ENCODE data around the gene TWF1. TPM values are rescaled to one million over a fixed set of nuclear protein-coding genes. Genes with fewer than 3 reads are reported as not detected.
"Not testable (repeated sequence)": the region's sequence is repeated elsewhere in the genome, so short reads cannot be mapped to it uniquely, and the experiment has no call there.

Gene TWF1
- total RNA-seq (2014; rRNA removed; shearing (Covaris generic)) = 135 and 203 TPM in 2 replicates

GRCh38 chr12:43805860-43806736, at the start of gene TWF1:
TWF1 (minus strand) TSS chr12:43806317; CDS start chr12:43806245, 72 bp downstream.
- Histone ChIP-seq H3K27ac (peak within 1 kb of the TSS; percentile 95), H3K9me3 (replicated peaks) (no peaks in the 10 kb centered on the region), H3K27me3 (replicated peaks) (no peaks in the 10 kb centered on the region), H3K4me3 (peak within 1 kb of the TSS; percentile 92), H3K4me1 (replicated peaks) (peaks cover 9% of the 10 kb centered on the region), H3K36me3 (peaks cover 34% of the 10 kb centered on the region)
- DNase-seq (ENCODE audit: low read depth in 1 of 2, low spot score in 2 of 2) = peak; percentile 77 to 87

- no peak for DNase-seq (ENCODE audit: low read depth in 1 of 2, low spot score in 2 of 2)
- Histone ChIP-seq H3K27ac (no peak overlapping the region), H3K27me3 (replicated peaks) (no peaks in the 10 kb centered on the region), H3K9me3 (replicated peaks) (no peaks in the 10 kb centered on the region), H3K4me3 (no peak overlapping the region), H3K36me3 (no peaks in the 10 kb centered on the region), H3K4me1 (replicated peaks) (no peaks in the 10 kb centered on the region)
These were observed 46.6 kb upstream of the TWF1 start for GRCh38 chr12:43852744-43853143.

- no peak overlapping the region for H3K4me3 ChIP-seq
- H3K4me1 ChIP-seq (replicated peaks) = no peaks in the 10 kb centered on the region
- no peaks in the 10 kb centered on the region for H3K9me3 ChIP-seq (replicated peaks)
- no peak for DNase-seq (ENCODE audit: low read depth in 1 of 2, low spot score in 2 of 2)
- H3K27ac ChIP-seq = no peak overlapping the region
- no peaks in the 10 kb centered on the region for H3K36me3 ChIP-seq
- no peaks in the 10 kb centered on the region for H3K27me3 ChIP-seq (replicated peaks)
These were observed 42.7 kb upstream of the TWF1 start for GRCh38 chr12:43848786-43849185.

GRCh38 chr12:43848226-43848507, 42.0 kb upstream of the TWF1 start:
- Histone ChIP-seq H3K36me3 (no peaks in the 10 kb centered on the region), H3K27me3 (replicated peaks) (no peaks in the 10 kb centered on the region), H3K9me3 (replicated peaks) (no peaks in the 10 kb centered on the region), H3K4me1 (replicated peaks) (no peaks in the 10 kb centered on the region), H3K27ac (no peak overlapping the region), H3K4me3 (no peak overlapping the region)
- DNase-seq (ENCODE audit: low read depth in 1 of 2, low spot score in 2 of 2) = no peak

- not testable (repeated sequence) for H3K4me3 ChIP-seq; H3K4me1 ChIP-seq (replicated peaks); DNase-seq (ENCODE audit: low read depth in 1 of 2, low spot score in 2 of 2); H3K27ac ChIP-seq; H3K27me3 ChIP-seq (replicated peaks); H3K36me3 ChIP-seq; H3K9me3 ChIP-seq (replicated peaks)
These were observed 41.5 kb upstream of the TWF1 start for GRCh38 chr12:43847425-43848225.

- H3K36me3 ChIP-seq = no peaks in the 10 kb centered on the region
- H3K4me3 ChIP-seq = no peak overlapping the region
- H3K27me3 ChIP-seq (replicated peaks) = no peaks in the 10 kb centered on the region
- no peak overlapping the region for H3K27ac ChIP-seq
- H3K9me3 ChIP-seq (replicated peaks) = no peaks in the 10 kb centered on the region
- DNase-seq (ENCODE audit: low read depth in 1 of 2, low spot score in 2 of 2) = no peak
- peaks cover 6% of the 10 kb centered on the region; the same call in 1 of the 2 replicates for H3K4me1 ChIP-seq (replicated peaks)
These were observed 36.1 kb upstream of the TWF1 start for GRCh38 chr12:43842259-43842658.

- no peaks in the 10 kb centered on the region for H3K36me3 ChIP-seq
- H3K27me3 ChIP-seq (replicated peaks) = no peaks in the 10 kb centered on the region
- H3K4me1 ChIP-seq (replicated peaks) = peaks cover 10% of the 10 kb centered on the region; the same call in 1 of the 2 replicates
- DNase-seq (ENCODE audit: low read depth in 1 of 2, low spot score in 2 of 2) = no peak
- no peak overlapping the region for H3K4me3 ChIP-seq
- H3K27ac ChIP-seq = no peak overlapping the region
- H3K9me3 ChIP-seq (replicated peaks) = no peaks in the 10 kb centered on the region
These were observed 35.1 kb upstream of the TWF1 start for GRCh38 chr12:43841253-43841652.

GRCh38 chr12:43840338-43840737, 34.2 kb upstream of the TWF1 start:
- H3K27ac ChIP-seq = no peak overlapping the region
- H3K36me3 ChIP-seq = peaks cover 4% of the 10 kb centered on the region
- peaks cover 14% of the 10 kb centered on the region; the same call in 1 of the 2 replicates for H3K4me1 ChIP-seq (replicated peaks)
- no peak for DNase-seq (ENCODE audit: low read depth in 1 of 2, low spot score in 2 of 2)
- H3K4me3 ChIP-seq = no peak overlapping the region
- no peaks in the 10 kb centered on the region for H3K27me3 ChIP-seq (replicated peaks)
- H3K9me3 ChIP-seq (replicated peaks) = 0 out of 2 replicates have a peak, but pooled peaks cover 4% of the 10 kb centered on the region

- Histone ChIP-seq H3K4me1 (replicated peaks) (peaks cover 11% of the 10 kb centered on the region; the same call in 1 of the 2 replicates), H3K9me3 (replicated peaks) (0 out of 2 replicates have a peak, but pooled peaks cover 4% of the 10 kb centered on the region), H3K4me3 (peak overlapping the region; percentile 93), H3K27me3 (replicated peaks) (peaks cover 4% of the 10 kb centered on the region), H3K36me3 (peaks cover 4% of the 10 kb centered on the region), H3K27ac (peak overlapping the region; percentile 69)
- DNase-seq (ENCODE audit: low read depth in 1 of 2, low spot score in 2 of 2) = no peak
These were observed 30.4 kb upstream of the TWF1 start for GRCh38 chr12:43836475-43836989.

- Histone ChIP-seq H3K4me1 (replicated peaks) (peaks cover 11% of the 10 kb centered on the region; the same call in 1 of the 2 replicates), H3K4me3 (peak within 1 kb of the TSS; percentile 93), H3K9me3 (replicated peaks) (0 out of 2 replicates have a peak, but pooled peaks cover 4% of the 10 kb centered on the region), H3K36me3 (peaks cover 4% of the 10 kb centered on the region), H3K27ac (peak within 1 kb of the TSS; percentile 69), H3K27me3 (replicated peaks) (peaks cover 4% of the 10 kb centered on the region)
- DNase-seq (ENCODE audit: low read depth in 1 of 2, low spot score in 2 of 2) = peak; percentile 59 to 75
These were observed 29.7 kb upstream of the TWF1 start, which contains the start of gene TMEM117 for GRCh38 chr12:43835656-43836474. TMEM117 (plus strand) TSS chr12:43836081.

GRCh38 chr12:43835264-43835655, 29.1 kb upstream of the TWF1 start:
- peaks cover 4% of the 10 kb centered on the region for H3K36me3 ChIP-seq
- peaks cover 4% of the 10 kb centered on the region for H3K27me3 ChIP-seq (replicated peaks)
- 0 out of 2 replicates have a peak, but pooled peaks cover 4% of the 10 kb centered on the region for H3K9me3 ChIP-seq (replicated peaks)
- H3K27ac ChIP-seq = no peak overlapping the region
- no peak for DNase-seq (ENCODE audit: low read depth in 1 of 2, low spot score in 2 of 2)
- peaks cover 11% of the 10 kb centered on the region; the same call in 1 of the 2 replicates for H3K4me1 ChIP-seq (replicated peaks)
- H3K4me3 ChIP-seq = peak overlapping the region; percentile 93

GRCh38 chr12:43832463-43833168, 26.5 kb upstream of the TWF1 start:
- Histone ChIP-seq H3K27ac (no peak overlapping the region), H3K4me3 (no peak overlapping the region), H3K36me3 (peaks cover 4% of the 10 kb centered on the region), H3K9me3 (replicated peaks) (0 out of 2 replicates have a peak, but pooled peaks cover 4% of the 10 kb centered on the region), H3K27me3 (replicated peaks) (peaks cover 4% of the 10 kb centered on the region), H3K4me1 (replicated peaks) (peaks cover 11% of the 10 kb centered on the region; the same call in 1 of the 2 replicates)
- DNase-seq (ENCODE audit: low read depth in 1 of 2, low spot score in 2 of 2) = no peak
